GM10847 (cell line): Measurements from ENCODE around the gene SALL4.

Source experiments
- POLR2A ChIP-seq: IDR thresholded peaks from 2 replicates; pipeline ENCODE4 v1.6.1; 2011; ENCODE audit not compliant: insufficient read length; ENCODE audit errors: extremely low read depth

Gene SALL4

DNA sequence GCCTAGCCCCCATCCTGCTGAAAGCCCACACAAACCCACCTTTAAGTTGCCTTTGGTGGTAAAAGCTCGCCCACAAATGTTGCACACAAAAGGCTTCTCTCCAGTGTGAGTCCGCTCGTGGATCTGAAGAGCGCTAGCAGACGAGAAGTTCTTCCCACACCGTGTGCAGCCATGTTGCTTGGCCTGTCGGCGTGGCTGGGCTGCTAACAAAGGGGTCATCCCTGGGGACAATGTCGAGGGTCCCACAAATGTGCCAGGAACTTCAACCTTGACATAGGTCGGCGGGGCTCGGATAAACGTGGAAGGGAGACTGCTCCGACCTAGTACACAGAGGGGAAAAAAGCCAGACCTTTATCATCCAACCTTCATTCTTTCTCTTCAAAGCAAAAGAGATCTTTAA lies 13.5 kb downstream of the SALL4 start:
- no peak for TF ChIP-seq POLR2A

DNA sequence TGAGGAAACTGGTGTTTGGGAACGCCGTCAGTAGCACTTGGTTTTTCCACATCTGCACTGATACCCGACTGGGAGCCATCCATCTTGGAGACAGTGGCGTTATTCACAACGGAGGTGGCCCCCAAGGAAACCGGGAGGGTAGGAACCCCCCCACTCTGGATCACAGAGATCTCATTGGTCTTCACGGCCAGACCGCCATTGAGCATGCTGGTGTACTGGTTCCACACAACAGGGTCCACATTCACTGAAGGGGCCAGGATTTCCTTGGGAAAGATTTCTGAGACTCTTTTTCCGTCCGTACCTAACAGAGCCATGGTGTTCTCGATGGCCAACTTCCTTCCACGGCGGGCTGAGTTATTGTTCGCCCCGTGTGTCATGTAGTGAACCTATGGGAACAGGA lies 18.0 kb downstream of the SALL4 start:
- TF ChIP-seq POLR2A: no peak

DNA sequence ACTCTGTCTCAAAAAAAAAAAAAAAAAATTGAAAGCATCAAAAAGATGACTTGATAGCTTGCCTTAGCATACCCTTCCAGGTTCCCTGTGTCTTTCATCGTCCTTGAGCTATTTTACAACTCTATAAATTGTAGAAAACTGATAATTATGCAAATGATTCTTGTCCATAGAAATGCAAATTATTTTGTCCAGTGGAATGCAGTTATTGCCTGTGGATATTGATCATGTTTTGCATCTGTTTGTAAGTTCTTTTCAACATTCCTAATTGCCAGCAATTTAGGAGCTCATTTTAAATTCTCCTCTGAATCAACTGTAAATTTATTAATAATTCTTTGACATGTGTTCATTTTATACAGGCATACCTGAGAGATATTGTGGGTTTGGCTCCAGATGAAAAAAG lies 27.1 kb downstream of the SALL4 start:
- no peak for TF ChIP-seq POLR2A

GRCh38 chr20:51772236-51772635 lies 30.1 kb downstream of the SALL4 start:
- TF ChIP-seq POLR2A: no peak

DNA sequence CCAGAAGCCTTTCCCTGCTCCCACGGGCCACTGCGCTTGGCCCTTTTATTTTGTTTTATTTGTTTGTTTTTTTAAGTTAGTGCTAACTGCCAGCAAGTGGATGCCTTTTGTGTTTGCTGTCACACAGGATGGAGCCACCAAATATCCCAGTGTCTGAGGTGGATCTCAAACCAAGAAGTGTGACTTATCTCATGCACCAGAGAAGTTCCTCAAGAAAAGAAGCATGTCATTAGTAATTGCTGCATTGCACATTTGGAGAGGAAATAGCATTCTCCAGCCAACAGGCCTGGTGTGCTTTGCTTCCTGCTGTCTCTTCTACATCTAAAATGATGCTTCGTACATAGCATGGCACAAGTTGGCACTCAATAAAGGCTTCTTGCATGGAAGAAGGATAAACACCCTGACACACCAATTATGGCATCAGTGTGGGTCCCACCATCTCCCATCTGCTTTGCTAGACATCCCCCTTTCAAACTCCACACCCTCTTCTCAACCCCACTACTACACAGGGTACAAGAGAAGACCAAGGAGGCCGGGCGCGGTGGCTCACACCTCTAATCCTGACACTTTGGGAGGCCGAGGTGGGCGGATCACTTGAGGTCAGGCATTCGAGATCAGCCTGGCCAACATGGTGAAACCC lies 32.2 kb downstream of the SALL4 start:
- TF ChIP-seq POLR2A: no peak

DNA sequence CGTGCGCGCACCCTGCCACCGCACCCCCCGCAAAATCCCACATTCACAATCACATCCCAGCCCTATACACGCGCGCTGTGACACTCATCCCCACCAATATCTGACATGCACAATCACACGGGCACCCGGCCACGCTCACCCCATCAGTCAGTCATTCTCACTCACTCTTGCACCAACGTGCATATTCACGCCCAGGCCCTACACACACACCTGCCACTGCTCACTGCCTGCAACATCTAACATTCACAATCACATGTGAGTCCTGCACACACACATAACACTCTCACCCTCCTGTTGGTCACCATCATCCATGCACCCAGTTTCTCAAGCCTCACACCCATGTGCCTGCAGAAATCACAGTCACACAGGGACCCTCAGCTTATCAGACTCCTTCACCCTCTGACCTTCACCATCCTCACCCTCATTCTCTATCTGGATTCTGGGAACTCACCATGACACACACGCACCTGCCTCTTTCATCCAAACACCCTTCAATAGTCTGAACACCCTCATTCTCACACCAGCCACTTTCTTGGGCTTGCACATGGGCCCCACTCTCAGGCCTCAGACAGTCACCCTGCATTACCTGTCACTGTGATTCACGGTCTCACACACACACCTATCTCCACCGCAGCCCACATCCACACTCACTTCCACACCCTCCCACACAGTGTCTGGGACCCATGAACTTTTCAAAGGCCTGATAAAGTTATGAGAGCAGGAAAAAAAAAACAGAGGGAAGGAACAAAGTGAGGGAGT lies 33.4 kb downstream of the SALL4 start:
- no peak for TF ChIP-seq POLR2A

DNA sequence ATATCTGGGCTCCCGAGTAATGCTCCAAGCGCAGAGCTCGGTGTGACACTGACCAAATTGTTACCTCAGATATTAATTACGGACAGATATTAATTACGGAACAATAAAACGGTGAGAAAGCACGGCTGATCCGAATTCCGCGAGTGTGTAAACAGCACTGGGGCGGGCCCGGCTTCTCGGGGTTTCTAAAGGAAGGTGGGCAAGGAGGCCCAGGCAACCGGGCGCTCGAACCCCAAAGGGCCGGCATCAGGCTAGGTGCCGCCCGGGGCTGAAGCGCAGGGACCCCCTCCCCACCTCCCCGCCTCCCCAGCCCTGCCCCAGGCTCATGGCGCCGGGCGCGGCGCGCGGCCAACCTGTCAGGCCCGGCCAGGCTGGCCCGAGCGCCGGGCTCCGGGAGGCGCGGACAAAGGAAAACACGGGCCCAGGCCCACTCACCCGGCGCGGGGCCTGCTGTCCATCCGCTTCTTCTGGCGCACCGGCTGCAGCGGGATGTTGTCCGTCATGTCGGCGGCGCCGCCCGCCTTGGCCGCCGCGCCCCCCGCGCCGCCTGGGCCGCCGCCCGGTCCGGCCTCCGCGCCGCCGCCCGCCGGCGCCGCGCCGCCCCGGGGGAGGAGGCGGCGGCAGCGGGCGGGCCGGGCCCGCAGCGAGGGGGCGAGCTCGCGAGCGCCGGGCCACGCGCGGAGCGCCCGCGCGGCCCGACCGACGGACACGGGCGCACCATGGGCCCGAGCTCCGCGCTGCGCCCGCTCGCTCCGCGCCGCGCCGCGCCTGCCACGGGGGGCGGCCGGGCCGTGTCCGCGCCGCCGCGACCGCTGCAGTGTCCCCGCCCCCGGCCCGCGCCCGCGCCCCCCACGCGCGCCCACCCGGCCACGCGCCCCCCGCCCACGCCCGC lies 34.2 kb downstream of the SALL4 start, which contains the start of gene ATP9A:
Gene ATP9A, minus strand, starts transcription at position 524 of the 892 bp plus-strand sequence. Its CDS starts 21 bp downstream, at position 503.
- TF ChIP-seq POLR2A: no peak

DNA sequence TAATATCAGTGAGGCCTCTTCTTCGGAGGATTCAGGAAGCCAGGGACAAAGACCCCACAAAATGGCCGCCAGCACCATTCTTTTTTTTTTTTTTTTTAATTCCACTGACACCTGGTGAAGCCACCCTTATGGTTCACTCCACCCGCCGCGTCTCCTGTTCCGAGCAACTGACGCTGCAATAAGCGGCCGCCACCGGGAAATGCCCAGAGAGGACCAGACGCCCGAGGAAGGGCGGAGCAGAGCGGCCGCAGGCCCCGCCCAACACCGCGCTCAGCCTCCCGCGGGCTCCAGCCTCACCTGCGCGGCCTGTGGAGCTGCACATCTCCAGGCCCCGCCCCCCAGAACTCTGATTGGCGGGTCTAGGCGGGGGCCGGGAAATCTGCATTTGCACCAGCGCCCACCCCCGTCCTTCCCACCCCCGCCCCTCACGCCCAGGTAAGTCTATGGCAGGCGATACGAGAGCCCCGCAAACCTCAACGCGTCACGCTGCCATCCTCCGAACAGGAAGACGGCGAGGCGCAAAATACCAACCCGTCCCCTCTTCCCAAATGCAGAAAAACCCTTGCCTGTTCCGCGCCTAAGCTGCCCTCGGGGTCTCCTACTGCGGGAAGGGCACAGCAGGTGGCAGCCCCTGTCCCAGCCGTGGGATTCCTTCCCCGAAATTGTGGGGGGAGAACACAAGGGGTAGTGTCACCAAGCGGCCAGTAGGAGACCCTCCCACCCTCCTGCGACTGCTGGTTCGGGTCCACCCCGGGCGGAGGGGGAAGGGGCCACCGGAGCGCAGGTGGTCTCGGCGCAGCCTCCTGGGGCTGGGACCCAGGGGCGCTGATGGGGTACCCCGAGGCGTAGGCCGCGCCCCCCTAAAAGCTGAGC lies 35.1 kb downstream of the SALL4 start:
- TF ChIP-seq POLR2A: no peak

DNA sequence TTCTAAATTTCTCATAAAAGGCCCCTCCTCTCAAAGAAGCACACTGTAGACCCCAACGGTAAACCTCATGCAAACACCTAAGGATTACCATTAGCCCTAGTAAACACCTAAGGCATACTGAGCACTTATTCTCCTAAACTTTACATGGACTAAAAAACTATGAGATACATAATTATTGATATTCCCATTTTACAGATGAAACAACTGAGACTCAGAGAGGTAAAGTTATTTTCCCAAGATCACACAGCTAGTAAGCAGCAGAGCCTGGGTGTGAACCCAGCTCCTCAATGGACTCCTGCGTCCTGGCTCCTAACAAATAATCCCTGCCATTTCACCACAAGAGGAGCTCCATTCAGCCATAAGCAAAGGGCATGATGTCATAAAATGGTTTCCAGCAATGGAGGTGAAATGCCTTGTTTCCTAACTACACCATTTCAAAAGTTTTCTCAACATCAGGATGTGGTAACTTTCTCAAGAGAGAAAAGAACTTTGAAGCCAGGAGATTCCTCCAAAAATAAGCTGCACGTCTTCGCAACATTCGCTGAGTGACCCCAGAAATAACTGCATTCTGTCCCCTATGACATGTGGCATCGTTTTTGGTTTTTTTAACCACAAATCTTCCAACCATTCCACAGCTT lies 38.2 kb downstream of the SALL4 start:
- no peak for TF ChIP-seq POLR2A

DNA sequence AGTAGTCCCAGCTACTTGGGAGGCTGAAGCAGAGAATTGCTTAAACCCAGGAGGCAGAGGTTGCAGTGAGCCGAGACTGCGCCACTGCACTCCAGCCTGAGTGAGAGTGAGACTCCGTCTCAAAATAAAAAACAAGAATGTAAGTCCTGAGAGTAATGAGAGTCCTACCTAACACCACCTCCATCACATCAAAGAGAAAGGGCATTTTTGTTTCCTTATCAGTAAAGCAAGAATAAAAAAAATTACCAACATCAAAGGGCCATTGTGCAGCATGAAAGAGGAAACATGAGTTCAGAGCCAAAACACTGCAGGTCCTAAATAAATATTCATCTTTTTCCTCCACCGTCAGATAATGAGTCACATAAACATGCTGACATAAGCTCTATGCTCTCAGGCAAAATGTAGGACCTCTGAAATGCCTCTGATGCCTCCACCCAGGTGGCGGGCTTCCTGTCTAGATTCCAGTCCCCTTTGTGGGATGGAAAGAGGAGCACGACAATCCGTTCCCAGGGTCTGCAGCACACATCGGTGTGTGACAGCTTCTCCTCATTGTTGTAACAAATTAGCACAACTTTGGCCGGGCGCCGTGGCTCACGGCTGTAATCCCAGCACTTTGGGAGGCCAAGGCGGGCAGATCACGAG lies 41.3 kb downstream of the SALL4 start:
- TF ChIP-seq POLR2A: no peak

DNA sequence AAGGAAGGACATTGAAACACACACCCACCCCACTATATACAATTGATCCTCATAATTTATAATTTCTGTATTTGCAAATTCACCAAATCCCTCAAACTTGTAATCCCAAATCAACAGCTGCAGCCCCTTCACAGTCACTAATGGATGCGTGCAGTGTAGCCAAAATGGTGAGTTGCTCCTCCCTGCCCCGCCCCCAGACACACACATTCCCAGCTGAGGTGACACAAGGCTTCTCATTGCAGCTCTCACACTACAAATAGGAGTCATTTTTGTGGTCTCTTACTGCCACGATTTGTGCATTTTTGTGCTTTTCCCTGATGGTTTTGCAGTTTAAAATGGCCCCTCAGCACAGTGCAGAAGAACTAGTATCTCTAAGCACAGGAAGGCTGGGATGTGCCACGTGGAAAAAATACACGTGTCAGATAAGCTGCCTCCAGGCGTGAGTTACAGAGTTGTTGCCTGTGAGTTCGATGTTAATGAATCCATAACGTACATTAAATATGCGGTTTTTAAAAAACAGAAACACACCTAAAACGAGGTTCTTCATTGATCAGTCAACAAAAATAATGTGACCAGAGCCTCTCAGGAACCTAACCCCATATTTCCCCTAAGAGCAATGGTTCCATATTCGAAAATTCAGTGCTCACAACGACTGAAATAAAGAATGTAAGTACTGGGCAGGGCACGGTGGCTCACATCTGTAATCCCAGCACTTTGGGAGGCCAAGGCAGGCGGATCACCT lies 42.4 kb downstream of the SALL4 start:
- TF ChIP-seq POLR2A: no peak

- no peak for TF ChIP-seq POLR2A
These were observed 43.3 kb downstream of the SALL4 start for GRCh38 chr20:51758978-51759544.

DNA sequence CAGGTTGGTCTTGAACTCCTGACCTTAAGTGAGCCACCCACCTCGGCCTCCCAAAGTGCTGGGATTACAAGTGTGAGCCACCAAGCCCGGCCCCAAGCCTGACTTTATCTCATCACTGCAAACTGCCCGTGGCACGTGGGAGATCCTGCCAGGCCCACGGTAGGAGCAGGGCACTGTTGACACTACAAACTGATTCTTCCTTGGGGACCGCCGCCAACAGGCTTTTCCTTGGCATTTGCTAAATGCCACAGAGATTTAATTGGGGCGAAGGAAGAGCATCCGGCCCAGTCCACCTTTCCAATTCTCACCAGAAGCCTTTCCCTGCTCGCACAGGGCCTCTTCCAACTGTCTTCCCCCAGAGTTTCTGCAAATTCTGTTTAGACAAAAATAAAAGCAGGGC lies 45.1 kb downstream of the SALL4 start:
- TF ChIP-seq POLR2A: no peak

DNA sequence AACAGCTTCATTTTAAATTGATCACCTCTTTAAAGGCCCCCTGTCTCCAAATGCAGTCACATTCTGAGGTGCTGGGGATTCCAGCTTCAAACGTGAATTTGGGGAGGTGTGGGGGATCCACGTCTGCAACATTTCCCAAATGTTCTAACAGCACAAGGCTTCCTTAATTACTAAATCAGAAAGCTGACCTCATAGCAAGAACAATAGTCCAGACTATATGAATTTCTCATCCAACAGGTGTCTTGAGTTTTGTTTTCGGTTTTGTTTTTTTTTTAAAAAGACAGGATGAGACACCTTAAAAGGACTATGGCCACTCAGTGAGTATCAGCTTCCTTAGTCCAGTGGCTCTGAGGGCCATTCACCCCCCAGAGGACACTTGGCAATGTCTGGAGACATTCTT lies 45.7 kb downstream of the SALL4 start:
- TF ChIP-seq POLR2A: no peak
